ENCODE measurements around the gene CSNK1G1.
"Not testable (repeated sequence)": the region's sequence is repeated elsewhere in the genome, so short reads cannot be mapped to it uniquely, and the experiment has no call there.

Gene CSNK1G1

DNA sequence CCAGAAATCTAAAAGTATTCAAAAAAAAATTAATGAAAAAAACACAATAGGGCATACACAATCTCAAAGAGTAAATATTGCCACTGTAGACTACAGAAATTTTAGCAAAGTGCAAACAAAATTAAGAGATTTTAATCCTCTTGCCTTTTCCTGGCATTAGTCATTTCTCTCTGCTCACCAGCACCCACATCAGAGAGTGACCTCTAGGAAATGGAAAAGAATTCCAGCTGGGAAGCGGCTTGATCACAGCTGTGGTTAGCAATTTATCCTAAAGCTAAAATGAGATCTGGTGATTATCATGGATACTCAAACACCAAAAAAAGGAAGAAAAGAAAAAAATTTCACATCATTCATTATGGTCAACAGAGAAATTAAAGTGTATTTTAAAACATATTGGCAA, 7.5 kb downstream of the CSNK1G1 start:
- no peak for DNase-seq

DNA sequence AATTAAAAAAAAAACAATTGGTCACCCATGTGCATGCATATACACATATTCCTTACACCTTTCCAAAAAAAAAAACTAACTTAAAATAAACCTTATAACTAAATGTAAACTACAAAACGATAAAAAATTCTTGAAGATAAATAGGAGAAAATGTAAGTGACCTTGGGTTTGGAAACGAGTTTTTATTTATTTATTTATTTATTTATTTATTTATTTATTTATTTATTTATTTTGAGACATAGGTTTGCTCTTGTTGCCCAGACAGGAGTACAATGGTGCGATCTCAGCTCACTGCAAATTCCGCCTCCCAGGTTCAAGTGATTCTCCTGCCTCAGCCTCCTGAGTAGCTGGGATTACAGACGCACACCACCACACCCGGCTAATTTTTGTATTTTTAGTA, 9.7 kb downstream of the CSNK1G1 start:
- DNase-seq, result not testable (repeated sequence)

DNA sequence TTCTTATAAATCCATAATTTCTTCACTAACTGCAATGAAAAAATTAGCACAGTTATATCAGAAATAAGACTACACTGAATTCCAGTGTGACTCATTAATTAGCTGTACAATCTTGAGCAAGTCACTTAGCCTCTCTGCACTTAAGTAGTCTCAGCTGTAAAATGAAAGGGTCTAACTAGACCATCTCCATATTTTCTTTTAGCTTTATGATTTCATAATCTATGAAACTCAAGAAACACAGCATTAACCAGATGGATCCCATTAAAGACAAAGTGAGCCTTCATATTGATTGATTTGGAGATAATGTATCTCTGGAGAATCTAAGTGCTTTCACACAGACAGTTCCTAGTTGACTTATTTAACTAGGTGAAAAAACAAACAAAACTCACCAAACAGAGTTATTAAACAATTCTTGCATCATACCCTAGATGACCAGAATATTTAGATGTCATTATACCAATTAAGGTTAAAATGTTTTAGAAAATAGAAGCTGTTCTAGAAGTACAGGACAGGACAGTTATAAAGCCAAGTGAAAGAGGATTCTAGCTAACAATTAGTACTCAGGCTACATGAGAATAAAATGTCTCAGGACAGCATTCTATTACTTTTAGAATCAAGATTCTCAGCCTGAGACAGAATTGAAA, 11.2 kb downstream of the CSNK1G1 start:
- no peak for DNase-seq

DNA sequence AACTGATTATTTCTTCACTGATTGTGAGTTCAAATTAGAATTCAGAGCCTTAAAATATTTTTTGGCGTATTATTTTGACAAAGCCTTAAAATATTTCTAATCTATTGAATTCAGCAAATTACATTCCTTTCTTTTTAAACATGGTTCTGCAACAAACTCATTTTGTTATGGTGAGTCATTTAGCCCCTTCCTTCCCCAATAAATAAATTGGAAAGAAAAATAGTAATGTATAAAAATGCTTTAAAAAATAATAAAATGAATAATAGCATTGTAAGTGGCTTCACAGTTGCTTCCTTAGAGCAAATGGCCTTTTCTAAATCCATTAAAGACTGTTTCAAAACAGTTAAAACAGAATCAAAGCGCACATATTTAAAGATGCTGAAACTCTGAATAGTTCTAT, 12.1 kb downstream of the CSNK1G1 start:
- DNase-seq, result no peak

DNA sequence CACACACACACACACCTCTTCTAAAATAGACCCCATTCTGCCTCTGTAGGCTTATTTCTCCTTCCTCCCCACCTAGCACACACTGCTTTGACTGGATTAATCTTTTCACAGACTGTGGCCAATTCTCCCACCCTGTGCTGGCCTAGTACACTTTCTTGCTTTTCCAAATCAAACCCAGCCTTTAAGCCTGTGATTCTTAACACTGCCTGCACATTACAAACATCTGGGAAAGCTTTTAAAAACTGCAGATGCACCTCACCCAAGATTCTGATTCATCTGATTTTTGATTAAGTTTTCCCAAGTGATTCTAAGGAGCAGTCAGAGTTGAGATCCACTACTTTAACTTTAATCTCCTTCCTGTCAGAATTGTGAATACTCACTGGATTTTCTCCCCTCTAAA, 12.8 kb downstream of the CSNK1G1 start:
- no peak for DNase-seq

DNA sequence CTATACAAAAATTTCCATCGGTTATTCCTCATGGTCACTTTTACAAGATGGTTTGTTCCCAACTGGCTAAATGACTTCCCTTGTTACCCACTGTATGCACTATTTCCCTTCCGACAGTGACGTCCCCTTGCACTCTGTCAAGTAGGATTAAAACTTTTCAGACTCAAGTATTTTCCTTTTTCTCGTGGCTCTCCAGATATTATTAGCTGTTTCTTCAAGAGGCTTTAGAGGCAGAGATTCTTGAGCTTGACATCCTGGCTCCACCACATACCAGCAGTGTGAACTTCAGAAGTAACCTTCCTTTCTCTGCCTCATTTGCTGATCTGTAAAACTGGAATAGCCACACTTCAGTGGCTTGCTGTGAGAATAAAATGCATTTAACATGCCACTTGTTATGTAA, 14.0 kb downstream of the CSNK1G1 start:
- DNase-seq, result no peak

DNA sequence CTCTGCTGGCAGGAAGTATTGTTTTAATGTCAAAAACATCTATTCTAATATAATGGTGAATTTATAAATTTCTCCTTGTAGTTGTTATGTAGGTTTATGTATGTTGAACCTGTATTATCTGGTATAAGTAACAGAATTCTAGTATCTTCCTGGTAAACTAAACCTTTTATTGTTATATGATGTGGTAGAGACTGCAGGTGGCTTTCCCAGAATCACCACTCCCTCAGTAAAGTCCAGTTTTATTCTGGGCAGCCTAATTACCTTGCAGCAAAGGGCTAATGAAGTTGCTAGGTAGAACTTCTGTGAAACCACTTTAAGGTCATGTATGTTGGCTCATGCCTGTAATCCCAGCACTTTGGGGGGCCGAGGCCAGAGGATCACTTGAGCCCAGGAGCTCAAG, 15.6 kb downstream of the CSNK1G1 start:
- no peak for DNase-seq

DNA sequence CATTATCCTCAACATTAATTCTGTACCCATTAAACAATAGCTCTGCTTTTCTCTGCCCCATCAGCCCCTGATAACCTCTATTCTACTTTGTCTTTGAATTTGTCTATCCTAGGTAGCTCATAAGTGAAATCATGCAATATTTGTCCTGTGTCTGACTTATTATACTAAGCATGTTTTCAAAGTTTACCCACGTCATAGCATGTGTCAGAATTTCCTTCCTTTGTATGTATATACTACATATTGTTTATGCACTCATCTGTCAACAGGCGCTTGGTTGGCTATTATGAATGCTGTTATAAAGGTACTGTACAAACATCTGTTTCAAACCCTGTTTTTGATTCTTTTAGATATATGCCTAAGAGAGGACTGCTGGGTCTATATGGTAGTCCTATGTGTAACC, 18.2 kb downstream of the CSNK1G1 start:
- no peak for DNase-seq

DNA sequence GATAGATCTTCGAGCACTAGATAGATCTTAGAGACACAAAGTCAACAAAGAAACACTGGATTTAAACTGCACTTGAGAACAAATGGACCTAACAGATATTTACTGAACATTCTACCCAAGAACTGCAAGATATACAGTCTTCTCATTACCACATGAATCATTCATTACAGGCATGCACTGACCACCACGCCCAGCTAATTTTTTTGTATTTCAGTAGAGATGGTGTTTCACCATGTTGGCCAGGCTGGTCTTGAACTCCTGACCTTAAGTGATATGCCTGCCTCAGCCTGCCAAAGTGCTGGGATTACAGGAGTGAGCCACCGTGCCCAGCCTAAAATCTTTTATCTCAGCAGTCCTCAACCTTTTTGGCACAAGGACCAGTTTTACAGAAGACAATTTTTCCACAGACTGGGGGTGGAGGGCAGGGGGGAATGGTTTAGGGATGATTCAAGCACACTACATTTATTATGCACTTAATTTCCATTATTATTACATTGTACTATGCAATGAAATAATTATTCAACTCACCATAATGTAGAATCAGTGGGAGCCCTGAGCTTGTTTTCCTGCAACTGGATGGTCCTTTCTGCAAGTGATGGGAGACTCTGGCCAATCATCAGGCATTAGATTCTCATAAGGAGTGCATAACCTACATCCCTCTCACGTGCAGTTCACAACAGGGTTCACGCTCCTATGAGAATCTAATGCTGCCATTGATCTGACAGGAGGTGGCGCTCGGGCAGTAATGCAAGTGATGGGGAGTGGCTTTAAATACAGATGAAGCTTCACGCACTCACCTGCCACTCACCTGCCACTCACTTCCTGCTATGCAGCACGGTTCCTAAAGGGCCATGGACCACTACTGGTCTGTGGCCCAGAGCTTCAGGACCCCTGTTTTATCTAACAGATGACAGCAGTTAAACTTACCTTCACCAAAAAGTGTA, 21.7 kb downstream of the CSNK1G1 start:
- no peak for DNase-seq

DNA sequence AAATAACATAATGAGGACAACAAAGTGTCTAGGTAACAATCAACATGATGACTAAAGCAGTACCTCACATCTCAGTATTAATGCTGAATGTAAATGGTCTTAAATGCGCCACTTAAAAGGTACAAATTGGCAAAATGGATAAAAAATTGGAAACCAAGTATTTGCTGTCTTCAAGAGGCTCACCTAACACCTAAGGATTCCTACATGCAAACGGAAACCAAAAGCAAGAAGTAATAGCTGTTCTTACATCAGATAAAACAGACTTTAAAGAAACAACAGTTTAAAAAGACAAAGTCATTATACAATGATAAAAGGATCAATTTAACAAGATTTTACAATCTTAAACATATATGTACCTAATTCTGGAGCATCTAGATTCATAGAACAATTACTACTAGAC, 22.5 kb downstream of the CSNK1G1 start:
- DNase-seq, result no peak

DNA sequence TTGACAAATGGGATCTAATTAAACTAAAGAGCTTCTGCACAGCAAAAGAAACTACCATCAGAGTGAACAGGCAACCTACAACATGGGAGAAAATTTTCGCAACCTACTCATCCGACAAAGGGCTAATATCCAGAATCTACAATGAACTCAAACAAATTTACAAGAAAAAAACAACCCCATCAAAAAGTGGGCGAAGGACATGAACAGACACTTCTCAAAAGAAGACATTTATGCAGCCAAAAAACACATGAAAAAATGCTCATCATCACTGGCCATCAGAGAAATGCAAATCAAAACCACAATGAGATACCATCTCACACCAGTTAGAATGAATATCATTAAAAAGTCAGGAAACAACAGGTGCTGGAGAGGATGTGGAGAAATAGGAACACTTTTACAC, 24.3 kb downstream of the CSNK1G1 start:
- not testable (repeated sequence) for DNase-seq

DNA sequence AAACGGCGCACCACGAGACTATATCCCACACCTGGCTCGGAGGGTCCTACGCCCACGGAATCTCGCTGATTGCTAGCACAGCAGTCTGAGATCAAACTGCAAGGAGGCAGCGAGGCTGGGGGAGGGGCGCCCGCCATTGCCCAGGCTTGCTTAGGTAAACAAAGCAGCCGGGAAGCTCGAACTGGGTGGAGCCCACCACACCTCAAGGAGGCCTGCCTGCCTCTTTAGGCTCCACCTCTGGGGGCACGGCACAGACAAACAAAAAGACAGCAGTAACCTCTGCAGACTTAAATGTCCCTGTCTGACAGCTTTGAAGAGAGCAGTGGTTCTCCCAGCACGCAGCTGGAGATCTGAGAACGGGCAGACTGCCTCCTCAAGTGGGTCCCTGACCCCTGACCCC, 29.0 kb downstream of the CSNK1G1 start:
- not testable (repeated sequence) for DNase-seq

DNA sequence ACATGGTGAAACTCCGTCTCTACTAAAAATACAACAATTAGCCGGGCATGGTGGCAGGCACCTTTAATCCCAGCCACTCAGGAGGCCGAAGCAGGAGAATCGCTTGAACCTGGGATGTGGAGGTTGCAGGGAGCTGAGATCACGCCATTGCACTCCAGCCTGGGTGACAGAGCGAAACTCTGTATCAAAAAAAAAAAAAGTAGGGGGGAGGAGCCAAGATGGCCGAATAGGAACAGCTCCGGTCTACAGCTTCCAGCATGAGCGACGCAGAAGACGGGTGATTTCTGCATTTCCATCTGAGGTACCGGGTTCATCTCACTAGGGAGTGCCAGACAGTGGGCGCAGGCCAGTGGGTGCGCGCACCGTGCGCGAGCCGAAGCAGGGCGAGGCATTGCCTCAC, 29.5 kb downstream of the CSNK1G1 start:
- DNase-seq, result not testable (repeated sequence)

DNA sequence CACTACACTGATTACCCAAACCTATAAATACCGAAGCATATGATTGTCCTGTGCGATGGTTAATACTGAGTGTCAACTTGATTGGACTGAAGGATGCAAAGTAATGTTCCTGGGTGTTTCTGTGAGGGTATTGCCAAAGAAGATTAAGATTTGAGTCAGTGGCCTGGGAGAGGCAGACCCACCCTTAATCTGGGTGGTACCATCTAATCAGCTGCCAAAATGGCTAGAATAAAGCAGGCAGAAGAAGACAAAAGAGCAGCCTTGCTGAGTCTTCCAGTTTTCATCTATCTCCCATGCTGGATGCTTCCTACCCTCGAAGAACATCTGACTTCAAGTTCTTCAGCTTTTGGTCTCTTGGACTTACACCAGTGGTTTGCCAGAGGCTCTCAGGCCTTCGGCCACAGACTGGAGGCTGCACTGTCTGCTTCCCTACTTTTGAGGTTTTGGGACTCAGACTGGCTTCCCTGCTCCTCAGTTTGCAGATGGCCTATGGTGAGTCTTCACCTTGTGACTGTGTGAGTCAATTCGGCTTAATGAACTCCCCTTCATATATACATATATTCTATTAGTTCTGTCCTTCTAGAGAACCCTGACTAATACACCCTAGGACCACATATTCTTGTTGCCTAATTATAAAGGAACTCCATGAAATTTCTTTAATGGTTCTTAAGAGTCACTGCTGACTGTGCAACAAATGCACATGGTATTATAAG, 31.7 kb downstream of the CSNK1G1 start:
- DNase-seq, result no peak

DNA sequence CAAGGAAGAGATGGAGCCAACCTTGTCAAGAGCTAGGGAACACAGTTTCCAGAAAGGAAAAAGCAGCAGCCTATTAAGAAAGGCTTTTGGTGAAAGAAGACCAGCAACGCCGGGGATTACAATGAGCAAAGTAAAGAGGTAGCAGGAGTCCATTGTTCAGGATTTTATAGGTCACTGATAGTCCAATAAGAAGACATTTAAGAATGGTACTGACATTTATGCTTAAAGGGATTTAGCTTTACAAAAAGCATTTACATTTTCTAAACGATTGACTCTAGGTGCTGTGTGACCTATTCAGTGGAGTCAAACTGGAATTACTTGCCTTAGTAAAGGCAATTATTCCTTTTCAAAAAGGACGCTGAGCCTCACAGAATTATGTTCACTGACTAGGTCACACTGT, 40.8 kb downstream of the CSNK1G1 start:
- no peak for DNase-seq

DNA sequence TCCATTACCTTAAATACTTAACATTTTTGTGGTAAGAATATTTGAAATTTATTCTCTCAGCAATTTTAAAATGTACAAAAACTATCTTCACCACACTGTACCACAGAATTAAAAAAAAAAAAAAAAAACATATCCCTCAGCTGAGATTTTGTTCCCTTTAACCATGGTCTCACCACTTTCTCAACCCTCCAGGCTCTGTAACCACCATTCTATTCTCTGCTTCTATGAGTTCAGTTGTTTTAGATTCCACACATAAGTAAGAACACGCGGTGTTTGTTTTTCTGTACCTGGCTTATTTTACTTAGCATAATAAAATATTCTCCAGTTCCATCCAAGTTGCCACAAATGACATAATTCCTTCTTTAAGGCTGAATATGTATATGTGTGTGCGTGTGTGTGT, 41.5 kb downstream of the CSNK1G1 start:
- DNase-seq, result no peak

DNA sequence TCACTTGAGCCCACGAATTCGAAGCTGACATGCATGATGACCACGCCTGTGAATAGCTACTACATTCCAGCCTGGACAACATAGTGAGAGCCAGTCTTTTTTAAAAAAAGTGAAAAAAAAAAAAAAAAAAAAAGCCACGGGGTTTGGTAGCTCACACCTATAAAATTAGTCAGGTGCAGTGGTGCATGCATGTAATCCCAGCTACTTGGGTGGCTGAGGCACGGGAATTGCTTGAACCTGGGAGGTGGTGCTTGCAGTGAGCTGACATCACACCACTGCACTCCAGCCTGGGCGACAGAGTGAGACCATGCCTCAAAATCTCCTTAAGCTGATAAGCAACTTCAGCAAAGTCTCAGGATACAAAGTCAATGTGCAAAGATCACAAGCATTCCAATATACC, 44.4 kb downstream of the CSNK1G1 start:
- DNase-seq, result no peak

DNA sequence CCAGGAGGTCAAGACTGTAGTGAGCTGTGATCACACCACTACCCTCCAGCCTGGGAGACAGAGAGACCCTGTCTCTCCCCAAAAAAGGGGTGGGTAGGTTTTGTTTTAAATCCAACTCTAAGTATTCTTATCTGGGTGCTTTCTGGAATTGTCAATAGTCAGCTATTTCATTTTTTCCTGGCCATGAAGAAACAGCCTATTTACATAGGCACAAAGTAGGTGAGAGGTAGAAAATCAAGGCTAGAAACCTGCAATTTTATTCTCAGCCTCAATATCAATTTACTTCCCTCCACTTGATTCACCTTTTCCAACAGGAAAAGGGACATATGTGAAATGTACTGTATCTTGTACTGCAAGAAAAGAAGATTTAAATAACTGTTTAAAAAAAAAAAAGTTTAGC, 45.9 kb downstream of the CSNK1G1 start:
- no peak for DNase-seq

DNA sequence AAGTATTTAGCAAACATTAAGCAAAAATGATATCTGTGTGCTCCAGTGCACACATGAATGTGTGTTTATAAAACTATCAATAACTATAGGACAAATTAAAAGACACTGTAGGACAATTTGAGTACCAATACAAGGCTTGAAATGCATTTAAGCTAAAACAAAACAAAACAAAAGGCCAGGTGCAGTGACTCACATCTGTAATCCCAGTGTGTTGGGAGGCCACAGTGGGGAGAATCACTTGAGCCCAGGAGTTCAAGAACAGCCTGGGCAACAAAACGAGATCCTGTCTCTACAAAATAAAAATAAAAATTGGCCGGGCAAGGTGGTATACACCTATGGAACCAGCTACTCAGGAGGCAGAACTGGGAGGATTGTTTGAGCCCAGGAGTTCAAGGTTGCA, 50.7 kb downstream of the CSNK1G1 start:
- DNase-seq, result no peak

DNA sequence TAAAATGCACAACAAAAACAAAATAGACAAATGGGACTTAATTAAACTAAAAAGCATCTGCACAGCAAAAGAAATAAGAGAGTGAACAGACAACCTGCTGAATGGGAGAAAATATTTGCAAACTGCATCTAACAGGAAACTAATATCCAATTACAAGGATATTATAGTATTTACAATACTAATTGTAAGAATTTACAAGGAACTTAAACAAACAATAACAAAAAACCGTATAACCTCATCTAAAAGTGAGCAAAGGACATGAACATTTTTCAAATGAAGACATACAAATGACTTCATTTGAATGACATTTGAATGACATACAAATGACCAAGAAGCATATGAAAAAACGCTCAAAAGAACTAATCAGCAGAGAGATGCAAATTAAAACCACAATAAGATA, 66.4 kb downstream of the CSNK1G1 start:
- no peak for DNase-seq

DNA sequence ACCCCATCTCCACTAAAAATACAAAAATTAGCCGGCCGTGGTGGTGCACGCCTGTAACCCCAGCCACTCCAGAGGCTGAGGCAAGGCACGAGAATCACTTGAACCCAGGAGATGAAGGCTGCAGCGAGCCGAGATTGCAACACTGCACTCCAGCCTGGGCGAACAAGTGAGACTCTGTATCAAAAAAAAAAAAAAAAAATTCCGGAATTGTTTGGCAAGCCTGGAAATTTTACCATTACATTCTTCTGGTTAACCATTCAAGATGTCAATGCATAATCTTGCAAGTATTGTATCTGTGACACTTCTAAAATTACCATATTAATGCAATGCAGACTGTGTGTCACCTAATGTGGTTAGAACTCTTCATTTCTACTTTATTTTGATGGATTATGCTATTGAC, 67.0 kb downstream of the CSNK1G1 start:
- DNase-seq, result no peak

DNA sequence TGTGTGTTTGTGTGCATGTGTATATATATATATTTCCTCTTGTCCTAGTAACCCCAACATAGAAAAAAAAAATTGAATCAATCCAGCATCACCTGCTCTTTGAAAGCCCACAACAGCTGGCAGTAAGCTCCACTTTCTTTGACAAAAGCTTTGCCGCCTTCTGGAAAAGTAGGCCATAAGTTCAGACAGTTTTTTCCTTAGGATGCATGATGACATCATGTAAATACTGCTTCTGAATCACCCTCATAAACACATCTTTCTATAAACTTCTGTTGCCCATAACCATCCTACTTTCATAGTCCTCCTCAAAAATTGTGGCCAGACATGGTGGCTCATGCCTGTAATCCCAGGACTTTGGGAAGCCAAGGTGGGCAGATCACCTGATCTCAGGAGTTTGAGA, 67.4 kb downstream of the CSNK1G1 start:
- DNase-seq, result no peak

DNA sequence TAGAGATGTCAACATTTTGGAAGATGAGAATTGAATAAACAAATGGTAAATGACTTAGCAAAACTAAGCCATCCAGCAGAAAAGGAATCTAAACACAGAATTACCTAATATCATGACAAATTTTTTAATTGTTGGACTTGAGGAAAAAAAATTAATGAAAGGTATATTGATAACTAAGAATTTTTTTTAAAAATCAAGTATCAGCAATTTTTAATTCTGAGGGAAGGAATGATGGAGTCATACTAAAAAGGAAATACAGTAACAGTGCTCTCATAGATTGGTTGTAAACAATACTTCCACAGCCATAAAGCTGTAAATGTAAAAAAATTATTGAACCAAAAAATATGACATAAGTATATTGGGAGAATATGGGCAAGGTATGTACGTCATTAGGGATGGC, 68.0 kb downstream of the CSNK1G1 start:
- DNase-seq, result no peak

DNA sequence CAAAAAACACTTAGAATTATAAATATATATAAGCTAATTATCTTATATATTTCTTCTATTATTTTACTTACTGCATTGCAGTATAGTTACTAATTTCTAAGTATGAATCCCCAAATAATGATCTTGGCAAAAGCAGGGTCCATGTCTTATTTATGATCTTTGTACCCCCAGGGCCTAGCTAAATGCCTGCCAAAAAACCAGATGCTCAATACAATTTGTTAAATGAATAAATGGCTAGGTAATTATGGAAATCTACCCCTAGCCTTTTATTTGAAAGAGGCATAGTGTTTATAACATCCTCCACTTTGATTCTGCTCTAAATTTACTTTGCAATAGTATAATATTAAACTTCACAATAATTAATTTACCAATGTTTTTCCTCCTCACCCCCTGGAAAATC, 69.5 kb downstream of the CSNK1G1 start:
- DNase-seq, result no peak

Data from NCI-H1436 treated with DMSO at 0.1 percent for 48 hours (cell line).